HEK293T (cell line): ENCODE data around the gene GCA.

Experiments
- CTCF ChIA-PET: fragments of 350-600 bp; formaldehyde crosslinking; extraction: SDS; loops from one replicate; lab custom pipeline; 2021; ENCODE audit warnings: antibody characterized with exemption, inconsistent platforms; lab: Yijun Ruan, JAX
- POLR2A ChIA-PET: fragments of 350-600 bp; formaldehyde crosslinking; extraction: SDS; loops from one replicate; lab custom pipeline; 2020; ENCODE audit warnings: antibody characterized with exemption, inconsistent platforms; lab: Yijun Ruan, JAX
- DNase-seq: peaks from one replicate; pipeline ENCODE4 v3.0.0; 2012; ENCODE audit warnings: mixed read lengths; ENCODE audit errors: extremely low spot score
- ARNT ChIP-seq: fragments of 450-650 bp; IDR thresholded peaks from 2 replicates; pipeline ENCODE4 v1.6.1; 2017; ENCODE audit warnings: mild to moderate bottlenecking
- BHLHE40 ChIP-seq: fragments of 450-650 bp; IDR thresholded peaks from 2 replicates; pipeline ENCODE4 v1.6.1; 2016; ENCODE audit warnings: mild to moderate bottlenecking, moderate library complexity, borderline replicate concordance
- CTBP1 ChIP-seq: fragments of 450-650 bp; IDR thresholded peaks from 2 replicates; pipeline ENCODE4 v1.6.1; 2016; ENCODE audit warnings: borderline replicate concordance
- ELF4 ChIP-seq: fragments of 450-650 bp; IDR thresholded peaks from 2 replicates; pipeline ENCODE4 v1.6.1; 2017; ENCODE audit warnings: antibody characterized with exemption
- FOXA1 ChIP-seq: fragments of 450-650 bp; IDR thresholded peaks from 2 replicates; pipeline ENCODE4 v1.6.1; 2016; ENCODE audit warnings: mild to moderate bottlenecking
- FOXK2 ChIP-seq: fragments of 450-650 bp; IDR thresholded peaks from 2 replicates; pipeline ENCODE4 v1.6.1; 2016; ENCODE audit warnings: mild to moderate bottlenecking
- FOXM1 ChIP-seq: fragments of 450-650 bp; IDR thresholded peaks from 2 replicates; pipeline ENCODE4 v1.6.1; 2017; ENCODE audit warnings: mild to moderate bottlenecking, borderline replicate concordance
- HDGF ChIP-seq: fragments of 450-650 bp; IDR thresholded peaks from 2 replicates; pipeline ENCODE4 v1.6.1; 2017; ENCODE audit warnings: antibody characterized with exemption, borderline replicate concordance
- L3MBTL2 ChIP-seq: fragments of 450-650 bp; conservative IDR thresholded peaks from 2 replicates; pipeline ENCODE4 v1.6.1; 2016; ENCODE audit warnings: mild to moderate bottlenecking
- LEF1 ChIP-seq: fragments of 450-650 bp; IDR thresholded peaks from 2 replicates; pipeline ENCODE4 v1.6.1; 2017; ENCODE audit warnings: mild to moderate bottlenecking, borderline replicate concordance
- NFRKB ChIP-seq: fragments of 450-650 bp; IDR thresholded peaks from 2 replicates; pipeline ENCODE4 v1.6.1; 2016; ENCODE audit warnings: mild to moderate bottlenecking, moderate library complexity
- SP1 ChIP-seq: fragments of 450-650 bp; IDR thresholded peaks from 2 replicates; pipeline ENCODE4 v1.6.1; 2017
- SUZ12 ChIP-seq: fragments of 450-650 bp; IDR thresholded peaks from 2 replicates; pipeline ENCODE4 v1.6.1; 2016; ENCODE audit warnings: mild to moderate bottlenecking
- ZNF384 ChIP-seq: fragments of 450-650 bp; IDR thresholded peaks from 2 replicates; pipeline ENCODE4 v1.6.1; 2016
- TF ChIP-seq, protein P1 (sequence below): fragments of 450-650 bp; IDR thresholded peaks from 2 replicates; pipeline ENCODE4 v1.6.1; 2016

GCA gene

DNA sequence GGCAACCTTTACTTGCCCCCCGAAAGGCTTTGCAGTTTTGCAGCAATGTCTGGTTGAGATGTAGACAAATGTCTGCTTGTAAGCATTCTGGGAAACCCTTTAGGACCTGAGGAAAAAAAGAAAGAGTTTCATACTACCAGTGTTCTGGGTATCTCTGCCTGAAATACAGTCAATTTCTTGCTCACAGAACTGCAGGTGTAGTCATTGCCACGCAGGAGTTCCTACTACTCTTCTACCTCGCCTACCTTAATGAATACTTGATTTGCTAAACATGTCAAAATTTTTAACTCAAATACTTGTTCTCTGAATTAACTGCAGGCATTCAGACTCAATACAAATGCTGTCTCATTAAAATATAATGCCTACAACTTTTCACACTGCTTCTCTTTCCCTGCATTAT is 56.4 kb downstream of the GCA start:
- CTCF ChIA-PET = interaction anchor here (0.6 kb wide), 1 partner anchor 66 kb away, joined by 4 read pairs; no protein-coding TSS in a partner anchor

DNA sequence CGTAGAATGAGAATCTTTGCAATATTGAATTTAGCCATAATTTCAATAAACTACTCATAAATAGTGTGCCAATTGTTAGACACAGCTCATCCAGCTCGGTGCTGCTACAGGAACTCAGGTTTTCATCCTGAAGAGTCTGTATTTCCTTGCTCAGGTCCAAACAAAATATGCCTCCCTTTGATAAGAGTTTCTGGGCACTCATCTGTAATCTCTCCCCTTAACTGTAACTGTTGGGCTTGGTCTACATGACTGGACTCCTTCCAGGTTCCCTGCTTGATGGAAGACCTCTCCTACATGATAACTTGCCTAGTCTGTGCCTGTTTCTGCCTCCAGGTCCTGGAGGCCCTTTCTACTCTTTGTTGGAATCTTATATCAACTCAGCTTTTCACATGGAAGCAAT is 57.9 kb downstream of the GCA start:
- CTCF ChIA-PET = no interaction called here
- no peak for DNase-seq
- no peak for TF ChIP-seq SP1
- TF ChIP-seq ELF4 = no peak
- TF ChIP-seq BHLHE40 = no peak
- TF ChIP-seq, protein P1, sequence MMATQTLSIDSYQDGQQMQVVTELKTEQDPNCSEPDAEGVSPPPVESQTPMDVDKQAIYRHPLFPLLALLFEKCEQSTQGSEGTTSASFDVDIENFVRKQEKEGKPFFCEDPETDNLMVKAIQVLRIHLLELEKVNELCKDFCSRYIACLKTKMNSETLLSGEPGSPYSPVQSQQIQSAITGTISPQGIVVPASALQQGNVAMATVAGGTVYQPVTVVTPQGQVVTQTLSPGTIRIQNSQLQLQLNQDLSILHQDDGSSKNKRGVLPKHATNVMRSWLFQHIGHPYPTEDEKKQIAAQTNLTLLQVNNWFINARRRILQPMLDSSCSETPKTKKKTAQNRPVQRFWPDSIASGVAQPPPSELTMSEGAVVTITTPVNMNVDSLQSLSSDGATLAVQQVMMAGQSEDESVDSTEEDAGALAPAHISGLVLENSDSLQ = no peak
- no peak for TF ChIP-seq HDGF
- TF ChIP-seq L3MBTL2 = no peak
- no peak for TF ChIP-seq NFRKB
- POLR2A ChIA-PET = no interaction called here

More for the DNA sequence above, 56.4 kb downstream of the GCA start:
- DNase-seq = no peak
- no peak for TF ChIP-seq NFRKB
- TF ChIP-seq L3MBTL2 = no peak
- TF ChIP-seq FOXM1 = no peak
- POLR2A ChIA-PET = no interaction called here

DNA sequence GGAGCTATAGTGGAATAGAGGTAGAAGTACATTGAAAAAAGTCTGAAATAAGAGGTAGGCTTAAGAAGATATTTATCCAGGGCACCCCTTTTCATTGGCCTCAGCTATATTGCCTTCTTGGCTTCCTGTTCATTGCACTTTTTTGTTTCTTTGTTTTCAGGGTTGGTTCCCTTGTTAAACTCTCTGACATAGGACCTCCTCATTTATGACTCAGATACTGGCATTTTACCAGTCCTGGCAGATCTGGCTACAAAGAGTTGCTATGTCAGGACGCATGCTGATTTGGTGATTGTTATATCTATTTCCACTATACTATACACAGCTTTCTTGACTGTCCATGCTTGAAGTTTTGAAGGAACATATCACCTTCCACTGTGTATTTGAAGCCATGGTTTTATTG is 60.0 kb downstream of the GCA start:
- no peak for DNase-seq
- TF ChIP-seq FOXK2 (no peak), L3MBTL2 (no peak), FOXM1 (no peak), ARNT (no peak), BHLHE40 (no peak), CTBP1 (no peak), SP1 (no peak), NFRKB (no peak), HDGF (no peak), FOXA1 (no peak), ELF4 (no peak), ZNF384 (no peak), SUZ12 (no peak), LEF1 (no peak)
- TF ChIP-seq, protein P1 = no peak
- CTCF ChIA-PET = no interaction called here
- POLR2A ChIA-PET = no interaction called here
